Hepatocyte (in vitro differentiated cells): ENCODE measurements around the gene SLC32A1.

Source experiments
- EZH2 ChIP-seq: fragments of 200-600 bp; sonication (generic); IDR thresholded peaks from 2 replicates; pipeline ENCODE4 v1.6.1; 2016; ENCODE audit warnings: antibody characterized with exemption, mild to moderate bottlenecking, borderline replicate concordance
- EZH2phosphoT487 ChIP-seq: fragments of 200-600 bp; sonication (generic); IDR thresholded peaks from one replicate; pipeline ENCODE4 v1.6.1; 2018; ENCODE audit warnings: antibody characterized with exemption, mild to moderate bottlenecking, low read depth, moderate library complexity; ENCODE audit not compliant: unreplicated experiment, severe bottlenecking
- TF ChIP-seq, protein P1 (sequence below): fragments of 200-600 bp; sonication (generic); IDR thresholded peaks from 2 replicates; pipeline ENCODE4 v1.5.1; 2016; ENCODE audit warnings: antibody characterized with exemption, mild to moderate bottlenecking; ENCODE audit not compliant: poor library complexity

DNA sequence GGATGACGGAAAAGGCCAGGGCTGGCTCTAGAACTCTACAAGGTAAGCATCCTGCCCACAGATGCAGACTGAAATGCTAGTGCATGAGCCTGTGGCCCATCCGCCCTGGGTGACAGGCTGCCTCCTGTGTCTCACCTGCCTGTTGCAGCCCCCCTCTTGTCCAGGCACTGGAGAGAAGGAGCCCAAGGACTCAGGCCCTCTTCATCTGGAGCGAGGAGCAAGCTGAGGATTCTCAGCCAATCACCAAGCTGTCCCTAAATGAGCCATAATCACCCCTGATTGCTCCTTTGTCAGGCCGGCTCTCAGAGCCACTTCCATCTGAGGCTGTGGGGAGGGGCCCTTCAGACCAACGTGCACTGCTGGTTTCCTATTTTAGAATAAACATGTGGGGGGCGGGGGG lies 10.0 kb upstream of the SLC32A1 start:
- TF ChIP-seq, protein P1, sequence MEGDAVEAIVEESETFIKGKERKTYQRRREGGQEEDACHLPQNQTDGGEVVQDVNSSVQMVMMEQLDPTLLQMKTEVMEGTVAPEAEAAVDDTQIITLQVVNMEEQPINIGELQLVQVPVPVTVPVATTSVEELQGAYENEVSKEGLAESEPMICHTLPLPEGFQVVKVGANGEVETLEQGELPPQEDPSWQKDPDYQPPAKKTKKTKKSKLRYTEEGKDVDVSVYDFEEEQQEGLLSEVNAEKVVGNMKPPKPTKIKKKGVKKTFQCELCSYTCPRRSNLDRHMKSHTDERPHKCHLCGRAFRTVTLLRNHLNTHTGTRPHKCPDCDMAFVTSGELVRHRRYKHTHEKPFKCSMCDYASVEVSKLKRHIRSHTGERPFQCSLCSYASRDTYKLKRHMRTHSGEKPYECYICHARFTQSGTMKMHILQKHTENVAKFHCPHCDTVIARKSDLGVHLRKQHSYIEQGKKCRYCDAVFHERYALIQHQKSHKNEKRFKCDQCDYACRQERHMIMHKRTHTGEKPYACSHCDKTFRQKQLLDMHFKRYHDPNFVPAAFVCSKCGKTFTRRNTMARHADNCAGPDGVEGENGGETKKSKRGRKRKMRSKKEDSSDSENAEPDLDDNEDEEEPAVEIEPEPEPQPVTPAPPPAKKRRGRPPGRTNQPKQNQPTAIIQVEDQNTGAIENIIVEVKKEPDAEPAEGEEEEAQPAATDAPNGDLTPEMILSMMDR = no peak
- TF ChIP-seq EZH2 (no peak), EZH2phosphoT487 (no peak)
